CD4-positive, alpha-beta memory T cell (primary cell): Measurements from ENCODE around the gene MAD1L1. TPM values are rescaled to one million over a fixed set of nuclear protein-coding genes. Genes with fewer than 3 reads are reported as not detected.

ENCODE experiments used
- CTCF ChIA-PET: fragments of 350-600 bp; sonication (Branson Sonifier 250); formaldehyde crosslinking; loops from one replicate; lab custom pipeline; 2021; ENCODE audit warnings: inconsistent platforms; ENCODE audit not compliant: partially characterized antibody; lab: Charles Lee
- POLR2A ChIA-PET: fragments of 350-600 bp; sonication (Branson Sonifier 250); formaldehyde crosslinking; loops from one replicate; lab custom pipeline; 2021; ENCODE audit not compliant: partially characterized antibody; lab: Charles Lee
- DNase-seq, 5 donors: peaks; one replicate each; pipeline versions ENCODE4 v3.0.0 to v3.0.0-alpha.2; 2020 to 2022; ENCODE audit warnings: mixed read lengths in 1 of 5
- H3K27ac ChIP-seq: one replicate; pipeline ENCODE4 v1.7.0; 2013; ENCODE audit warnings: low read depth, low read length
- H3K27me3 ChIP-seq: 2 replicates; pipeline ENCODE4 v1.7.0; 2013; ENCODE audit warnings: mild to moderate bottlenecking, low read length, moderate library complexity; ENCODE audit not compliant: insufficient read depth
- H3K36me3 ChIP-seq: 2 replicates; pipeline ENCODE4 v1.7.0; 2013; ENCODE audit warnings: mild to moderate bottlenecking, low read length, moderate library complexity; ENCODE audit not compliant: insufficient read depth
- H3K4me1 ChIP-seq: 2 replicates; pipeline ENCODE4 v1.7.0; 2013; ENCODE audit warnings: mild to moderate bottlenecking, low read length, moderate library complexity; ENCODE audit not compliant: insufficient read depth
- H3K4me3 ChIP-seq, 2 donors: one replicate each; pipeline ENCODE4 v1.7.0; 2013; ENCODE audit warnings: low read length in 2 of 2, mild to moderate bottlenecking in 1 of 2
- H3K9me3 ChIP-seq, 2 donors: one replicate each; pipeline ENCODE4 v1.7.0; 2013; ENCODE audit warnings: low read length in 2 of 2, control low read depth in 1 of 2; ENCODE audit not compliant: control insufficient read depth in 1 of 2
- H3K27ac Mint-ChIP-seq, 7 donors: one replicate each; pipeline ENCODE4 v1.8.0; 2020 to 2021; ENCODE audit warnings: mixed read lengths in 7 of 7, mild to moderate bottlenecking in 6 of 7, inconsistent platforms in 3 of 7, moderate library complexity in 3 of 7
- H3K27me3 Mint-ChIP-seq, 2 donors: one replicate each; pipeline ENCODE4 v1.8.0; 2020 to 2021; ENCODE audit warnings: mixed read lengths in 2 of 2
- H3K36me3 Mint-ChIP-seq, 2 donors: one replicate each; pipeline ENCODE4 v1.8.0; 2020 to 2021; ENCODE audit warnings: mixed read lengths in 2 of 2, inconsistent platforms in 1 of 2, mild to moderate bottlenecking in 1 of 2
- H3K4me1 Mint-ChIP-seq, 4 donors: one replicate each; pipeline ENCODE4 v1.8.0; 2020 to 2021; ENCODE audit warnings: mixed read lengths in 4 of 4, mild to moderate bottlenecking in 1 of 4
- H3K4me3 Mint-ChIP-seq, 8 donors: one replicate each; pipeline ENCODE4 v1.8.0; 2020 to 2021; ENCODE audit warnings: mixed read lengths in 8 of 8, mild to moderate bottlenecking in 7 of 8, moderate library complexity in 6 of 8, inconsistent platforms in 3 of 8
- H3K9me3 Mint-ChIP-seq, 8 donors: one replicate each; pipeline ENCODE4 v1.8.0; 2020 to 2021; ENCODE audit warnings: mixed read lengths in 8 of 8, mild to moderate bottlenecking in 5 of 8, inconsistent platforms in 3 of 8, moderate library complexity in 1 of 8
- intact Hi-C: fragments of 100-400 bp; cut with micrococcal nuclease; formaldehyde crosslinking; loops from one replicate; pipeline ENCODE4 v1.15.1; 2023
- polyA plus RNA-seq, 2 donors: library from polyadenylated mRNA; unstranded; fragments of 300-500 nt; fragmentation: Illumina TruSeq; gene quantifications; one replicate each; pipeline ENCODE4 v1.2.3, GENCODE V29; 2021
- total RNA-seq, 2 experiments: library from RNA; stranded (reverse); gene quantifications; one replicate each; pipeline ENCODE4 v1.2.3, GENCODE V29; 2021

MAD1L1 gene
- total and polyA plus RNA-seq, 4 experiments from 2014 or later = 89.9 to 132 (median 110) TPM

GRCh38 chr7:2118630-2119190 is 114.0 kb downstream of the MAD1L1 start:
- no peaks in the 10 kb centered on the region for H3K36me3 ChIP-seq
- H3K4me3 ChIP-seq = no peak overlapping the region
- intact Hi-C loops = no loop called here
- peaks cover 24% of the 10 kb centered on the region for H3K4me1 ChIP-seq
- Mint-ChIP-seq H3K4me1 (peaks cover 8 to 21% (median 12%) of the 10 kb centered on the region in 4 donors), H3K36me3 (peaks cover 4 to 6% of the 10 kb centered on the region in 2 donors), H3K9me3 (no peaks in the 10 kb centered on the region), H3K4me3 (no peak overlapping the region), H3K27me3 (no peaks in the 10 kb centered on the region), H3K27ac (no peak overlapping the region)
- no peak overlapping the region for H3K27ac ChIP-seq
- no peaks in the 10 kb centered on the region for H3K27me3 ChIP-seq
- POLR2A ChIA-PET = interaction anchor here (0.7 kb wide), 1 partner anchor 264 kb away, joined by 3 read pairs; no protein-coding TSS in a partner anchor
- DNase-seq = no peak
- CTCF ChIA-PET = interaction anchor here (1.3 kb wide), 1 partner anchor 20 kb away, joined by 3 read pairs; no protein-coding TSS in a partner anchor
- H3K9me3 ChIP-seq = no peaks in the 10 kb centered on the region

GRCh38 chr7:2118056-2118455 is 114.7 kb downstream of the MAD1L1 start:
- Histone ChIP-seq H3K27ac (no peak overlapping the region), H3K9me3 (no peaks in the 10 kb centered on the region), H3K27me3 (no peaks in the 10 kb centered on the region), H3K4me1 (peaks cover 24% of the 10 kb centered on the region), H3K36me3 (no peaks in the 10 kb centered on the region), H3K4me3 (no peak overlapping the region)
- Mint-ChIP-seq H3K4me3 (no peak overlapping the region), H3K27ac (no peak overlapping the region), H3K27me3 (no peaks in the 10 kb centered on the region), H3K36me3 (peaks cover 3 to 7% of the 10 kb centered on the region in 2 donors), H3K4me1 (peaks cover 8 to 21% (median 12%) of the 10 kb centered on the region in 4 donors), H3K9me3 (no peaks in the 10 kb centered on the region)
- POLR2A ChIA-PET = no interaction called here
- no peak for DNase-seq
- CTCF ChIA-PET = no interaction called here
- intact Hi-C loops = no loop called here

- Mint-ChIP-seq H3K4me1 (peaks cover 8 to 23% (median 12%) of the 10 kb centered on the region in 4 donors), H3K36me3 (peaks cover 3 to 7% of the 10 kb centered on the region in 2 donors), H3K27me3 (no peaks in the 10 kb centered on the region), H3K4me3 (no peak overlapping the region), H3K27ac (no peak overlapping the region), H3K9me3 (no peaks in the 10 kb centered on the region)
- Histone ChIP-seq H3K9me3 (no peaks in the 10 kb centered on the region), H3K36me3 (no peaks in the 10 kb centered on the region), H3K4me1 (peaks cover 24% of the 10 kb centered on the region), H3K27me3 (no peaks in the 10 kb centered on the region), H3K27ac (no peak overlapping the region), H3K4me3 (no peak overlapping the region)
- DNase-seq = no peak
- intact Hi-C loops = no loop called here
- ChIA-PET CTCF (no interaction called here), POLR2A (no interaction called here)
Measured at GRCh38 chr7:2117646-2118045, 115.1 kb downstream of the MAD1L1 start.

GRCh38 chr7:2116989-2117591 is 115.7 kb downstream of the MAD1L1 start:
- H3K9me3 Mint-ChIP-seq = no peaks in the 10 kb centered on the region
- no peak overlapping the region for H3K4me3 Mint-ChIP-seq
- Histone ChIP-seq H3K4me3 (no peak overlapping the region), H3K36me3 (no peaks in the 10 kb centered on the region), H3K4me1 (peaks cover 24% of the 10 kb centered on the region), H3K9me3 (no peaks in the 10 kb centered on the region), H3K27ac (no peak overlapping the region), H3K27me3 (no peaks in the 10 kb centered on the region)
- no peak for DNase-seq
- no peak overlapping the region for H3K27ac Mint-ChIP-seq
- H3K27me3 Mint-ChIP-seq = no peaks in the 10 kb centered on the region
- intact Hi-C loops = no loop called here
- ChIA-PET POLR2A (no interaction called here), CTCF (no interaction called here)
- H3K36me3 Mint-ChIP-seq = peaks cover 3 to 7% of the 10 kb centered on the region in 2 donors
- peaks cover 11 to 28% (median 17%) of the 10 kb centered on the region in 4 donors for H3K4me1 Mint-ChIP-seq

GRCh38 chr7:2116448-2116810 is 116.3 kb downstream of the MAD1L1 start:
- ChIA-PET CTCF (no interaction called here), POLR2A (no interaction called here)
- H3K27me3 Mint-ChIP-seq = no peaks in the 10 kb centered on the region
- H3K9me3 Mint-ChIP-seq = no peaks in the 10 kb centered on the region
- H3K4me3 Mint-ChIP-seq = no peak overlapping the region
- H3K27me3 ChIP-seq = no peaks in the 10 kb centered on the region
- no peak for DNase-seq
- H3K9me3 ChIP-seq = no peaks in the 10 kb centered on the region
- H3K4me3 ChIP-seq = no peak overlapping the region
- peaks cover 15 to 33% (median 18%) of the 10 kb centered on the region in 4 donors for H3K4me1 Mint-ChIP-seq
- H3K27ac Mint-ChIP-seq = no peak overlapping the region
- H3K36me3 ChIP-seq = no peaks in the 10 kb centered on the region
- peaks cover 24% of the 10 kb centered on the region for H3K4me1 ChIP-seq
- intact Hi-C loops = no loop called here
- H3K36me3 Mint-ChIP-seq = peaks cover 3 to 7% of the 10 kb centered on the region in 2 donors
- no peak overlapping the region for H3K27ac ChIP-seq

GRCh38 chr7:2115760-2116447 is 116.8 kb downstream of the MAD1L1 start:
- no peaks in the 10 kb centered on the region for H3K27me3 Mint-ChIP-seq
- intact Hi-C loops = no loop called here
- H3K9me3 Mint-ChIP-seq = no peaks in the 10 kb centered on the region
- peaks cover 17 to 38% (median 18%) of the 10 kb centered on the region in 4 donors for H3K4me1 Mint-ChIP-seq
- H3K36me3 Mint-ChIP-seq = peaks cover 3 to 7% of the 10 kb centered on the region in 2 donors
- Histone ChIP-seq H3K4me3 (no peak overlapping the region), H3K27ac (no peak overlapping the region), H3K36me3 (no peaks in the 10 kb centered on the region), H3K9me3 (no peaks in the 10 kb centered on the region), H3K4me1 (peaks cover 18% of the 10 kb centered on the region), H3K27me3 (no peaks in the 10 kb centered on the region)
- ChIA-PET POLR2A (no interaction called here), CTCF (no interaction called here)
- H3K4me3 Mint-ChIP-seq = no peak overlapping the region
- no peak for DNase-seq
- peak overlapping the region in 1 of 7 donors; percentile 30 for H3K27ac Mint-ChIP-seq

- Mint-ChIP-seq H3K9me3 (no peaks in the 10 kb centered on the region), H3K4me1 (peaks cover 16 to 36% (median 20%) of the 10 kb centered on the region in 4 donors), H3K4me3 (no peak overlapping the region), H3K36me3 (peaks cover 3 to 7% of the 10 kb centered on the region in 2 donors), H3K27ac (peak overlapping the region in 2 of 7 donors; percentile 30 to 41), H3K27me3 (no peaks in the 10 kb centered on the region)
- no peak for DNase-seq
- Histone ChIP-seq H3K4me3 (no peak overlapping the region), H3K36me3 (no peaks in the 10 kb centered on the region), H3K4me1 (peaks cover 11% of the 10 kb centered on the region), H3K9me3 (no peaks in the 10 kb centered on the region), H3K27ac (no peak overlapping the region), H3K27me3 (no peaks in the 10 kb centered on the region)
- POLR2A ChIA-PET = no interaction called here
- intact Hi-C loops = no loop called here
- CTCF ChIA-PET = no interaction called here
Measured at GRCh38 chr7:2114926-2115759, 117.6 kb downstream of the MAD1L1 start.
